ENCODE results near the gene ADCY9.
"Not testable (repeated sequence)": the region's sequence is repeated elsewhere in the genome, so short reads cannot be mapped to it uniquely, and the experiment has no call there.

The ADCY9 gene

DNA sequence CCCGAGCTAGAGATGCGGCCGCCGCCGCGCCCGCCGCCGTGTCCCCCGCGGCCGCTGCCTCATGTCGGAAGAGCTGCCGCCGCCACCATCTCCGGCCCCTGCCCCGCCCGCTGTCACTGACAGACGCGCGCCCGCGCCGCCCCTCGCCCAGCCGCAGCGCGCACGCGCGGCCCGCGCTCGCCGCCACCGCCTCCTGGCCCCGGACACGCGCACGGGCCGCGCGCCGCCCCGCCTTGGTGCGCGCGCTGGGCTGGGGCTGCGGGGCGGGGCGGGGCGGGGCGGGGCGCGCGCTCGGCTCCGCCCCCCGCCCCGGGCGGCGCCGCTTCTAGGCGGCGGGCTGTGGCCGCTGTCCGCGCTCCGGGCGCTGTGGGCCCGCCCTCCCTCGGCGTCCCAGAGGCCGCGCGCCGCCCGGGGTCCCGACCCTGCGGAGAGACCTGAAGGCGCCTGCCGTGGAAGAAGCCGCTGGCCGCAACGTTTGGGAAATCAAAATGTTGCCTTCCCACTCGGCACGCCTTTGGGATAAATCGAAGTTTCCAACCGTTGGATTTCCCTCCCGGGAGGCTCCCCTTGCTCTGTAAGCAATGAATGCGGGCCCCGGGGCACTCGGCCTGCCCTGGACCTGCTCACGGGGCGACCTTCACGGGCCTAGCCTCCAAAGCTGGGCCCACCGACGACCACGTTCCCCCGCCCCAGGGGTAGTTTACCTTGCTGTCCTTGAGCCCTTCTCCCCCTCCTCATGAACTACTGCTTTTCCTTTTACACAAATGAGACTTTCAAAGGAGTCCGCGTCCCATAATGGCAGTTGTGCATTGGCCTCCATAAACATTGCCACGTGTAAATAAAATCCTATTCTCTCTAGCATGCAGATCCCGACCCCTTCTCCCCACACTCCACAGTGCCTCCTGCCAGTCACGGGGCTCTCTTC lies at the start of gene ADCY9:
Gene ADCY9, minus strand, starts transcription at position 118 of the 925 bp plus-strand sequence. CDS start 1,000 bp downstream, outside the sequence.
- DNase-seq (ENCODE audit: low spot score), result peak; percentile 94

- no peak for DNase-seq (ENCODE audit: low spot score)
Measured at GRCh38 chr16:4160658-4161430, 44.6 kb upstream of the ADCY9 start.

GRCh38 chr16:4159726-4160125 lies 43.5 kb upstream of the ADCY9 start:
- DNase-seq (ENCODE audit: low spot score), result no peak

- no peak for DNase-seq (ENCODE audit: low spot score)
Measured at GRCh38 chr16:4158143-4159093, 42.2 kb upstream of the ADCY9 start.

DNA sequence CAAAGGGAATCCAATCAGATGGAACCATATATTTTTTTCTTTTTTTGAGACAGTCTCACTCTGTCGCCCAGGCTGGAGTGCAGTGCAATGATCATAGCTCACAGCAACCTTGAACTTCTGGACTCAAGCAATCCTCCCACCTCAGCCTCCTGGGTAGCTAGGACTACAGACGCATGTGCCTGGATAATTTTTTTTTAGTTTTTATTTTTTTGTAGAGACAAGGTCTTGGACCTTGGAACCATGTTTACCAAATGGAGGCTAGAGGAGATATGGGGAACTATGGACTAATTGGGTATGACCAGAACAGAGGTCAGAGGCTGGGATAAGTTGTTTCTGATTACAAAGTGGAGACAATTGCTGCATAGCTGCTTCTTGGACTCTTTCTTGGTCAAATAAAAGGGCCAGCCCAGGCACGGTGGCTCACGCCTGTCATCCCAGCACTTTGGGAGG lies 41.2 kb upstream of the ADCY9 start:
- DNase-seq (ENCODE audit: low spot score), result no peak

DNA sequence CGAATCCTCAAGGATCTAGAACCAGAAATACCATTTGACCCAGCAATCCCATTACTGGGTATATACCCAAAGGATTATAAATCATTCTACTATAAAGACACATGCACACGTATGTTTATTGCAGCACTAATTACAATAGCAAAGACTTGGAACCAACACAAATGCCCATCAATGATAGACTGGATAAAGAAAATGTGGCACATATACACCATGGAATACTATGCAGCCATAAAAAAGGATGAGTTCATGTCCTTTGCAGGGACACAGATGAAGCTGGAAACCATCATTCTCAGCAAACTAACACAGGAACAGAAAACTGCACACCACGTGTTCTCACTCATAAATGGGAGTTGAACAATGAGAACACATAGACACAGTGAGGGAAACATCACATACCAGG lies 40.3 kb upstream of the ADCY9 start:
- not testable (repeated sequence) for DNase-seq (ENCODE audit: low spot score)

DNA sequence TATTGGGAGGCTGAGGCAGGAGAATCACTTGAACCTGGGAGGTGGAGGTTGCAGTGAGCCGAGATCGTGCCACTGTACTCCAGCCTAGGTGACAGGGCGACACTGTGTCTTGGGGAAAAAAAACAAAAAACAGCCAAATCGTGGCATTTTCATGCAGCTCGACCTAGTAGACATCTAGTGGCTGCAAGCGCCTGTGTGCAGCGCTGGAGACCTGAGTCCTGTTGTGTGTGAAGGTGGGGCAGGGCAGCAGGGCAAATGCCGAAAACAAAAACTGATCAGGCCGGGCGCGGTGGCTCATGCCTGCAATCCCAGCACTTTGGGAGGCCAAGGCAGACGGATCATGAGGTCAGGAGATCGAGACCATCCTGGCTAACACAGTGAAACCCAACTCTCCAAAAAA lies 37.1 kb upstream of the ADCY9 start:
- not testable (repeated sequence) for DNase-seq (ENCODE audit: low spot score)

DNA sequence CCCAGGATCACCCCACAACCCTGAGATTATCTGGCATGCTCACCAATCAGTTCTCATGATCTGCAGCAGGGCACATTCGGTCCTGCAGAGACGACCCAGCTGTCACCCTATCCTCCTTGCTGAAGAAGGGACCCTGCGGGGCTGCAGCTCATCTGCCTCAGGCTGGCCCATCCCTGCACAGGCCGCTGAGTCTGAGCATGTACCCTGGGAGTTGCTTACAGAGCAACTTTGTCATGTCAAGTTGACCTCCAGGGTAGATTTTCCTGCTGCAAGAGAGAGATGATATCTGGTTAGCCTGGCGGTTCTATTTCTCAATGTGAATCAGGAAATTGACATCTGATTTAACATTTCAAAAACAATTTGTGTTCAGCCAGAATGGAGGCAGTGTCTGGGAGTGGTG lies 36.0 kb upstream of the ADCY9 start:
- no peak for DNase-seq (ENCODE audit: low spot score)

DNA sequence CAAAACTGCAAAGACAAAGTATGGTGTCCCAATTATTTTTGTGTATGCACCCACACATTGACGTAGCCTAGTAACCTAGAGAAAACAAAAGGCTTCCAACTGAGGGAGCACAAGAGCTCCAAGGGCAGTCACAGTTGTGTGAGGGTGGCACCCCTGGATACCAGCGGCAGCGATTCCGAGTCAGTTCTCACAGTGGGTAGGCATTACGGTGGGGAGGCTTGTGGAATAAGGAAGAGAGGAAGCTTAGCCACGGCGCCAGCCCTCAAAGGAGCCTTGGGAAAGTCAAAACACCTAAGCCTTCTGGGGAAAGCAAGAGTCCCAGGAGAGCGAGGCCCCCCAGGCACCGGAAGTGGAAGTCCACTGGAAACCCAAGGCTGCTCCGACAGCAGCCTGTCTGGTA lies 31.0 kb upstream of the ADCY9 start:
- DNase-seq (ENCODE audit: low spot score), result no peak

- no peak for DNase-seq (ENCODE audit: low spot score)
Measured at GRCh38 chr16:4142268-4142667, 26.0 kb upstream of the ADCY9 start.

- DNase-seq (ENCODE audit: low spot score), result no peak
Measured at GRCh38 chr16:4141604-4142003, 25.4 kb upstream of the ADCY9 start.

GRCh38 chr16:4140652-4141051 lies 24.4 kb upstream of the ADCY9 start:
- peak; percentile 79 for DNase-seq (ENCODE audit: low spot score)

DNA sequence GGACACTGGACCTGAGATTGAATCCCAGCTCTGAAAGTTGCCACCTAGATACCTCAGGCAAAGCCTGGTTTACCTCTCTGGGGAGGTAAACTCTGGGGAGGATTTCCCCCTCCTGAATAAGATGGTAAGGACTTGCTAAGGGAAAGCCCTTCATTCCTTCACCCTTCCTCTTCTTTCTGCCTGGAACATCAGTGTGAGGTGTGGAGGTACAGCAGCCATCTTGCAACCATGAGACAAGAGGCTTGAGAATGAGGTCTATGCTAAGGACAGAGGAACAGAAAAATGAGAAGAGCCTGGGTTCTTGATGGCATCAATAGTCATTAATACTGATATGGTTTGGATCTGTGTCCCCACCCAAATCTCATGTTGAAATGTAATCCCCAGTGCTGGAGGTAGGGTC lies 23.7 kb upstream of the ADCY9 start:
- DNase-seq (ENCODE audit: low spot score), result no peak

DNA sequence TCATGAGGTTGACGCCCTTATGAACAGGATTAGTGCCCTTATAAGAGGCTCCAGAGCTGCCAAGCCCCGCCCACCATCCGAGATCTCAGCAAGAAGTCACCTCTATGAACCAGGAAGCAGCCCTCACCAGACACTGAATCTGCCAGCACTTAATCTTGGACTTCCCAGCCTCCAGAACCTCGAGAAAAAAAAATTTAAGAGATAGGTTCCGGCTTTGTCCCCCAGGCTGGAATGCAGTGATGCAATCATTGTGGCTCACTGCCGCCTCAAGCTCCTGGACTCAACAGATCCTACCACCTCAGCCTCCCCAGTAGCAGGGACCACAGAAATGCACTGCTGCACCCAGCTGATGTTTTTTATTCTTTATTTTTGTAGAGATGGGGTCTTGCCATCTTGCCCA lies 22.5 kb upstream of the ADCY9 start:
- DNase-seq (ENCODE audit: low spot score), result no peak

DNA sequence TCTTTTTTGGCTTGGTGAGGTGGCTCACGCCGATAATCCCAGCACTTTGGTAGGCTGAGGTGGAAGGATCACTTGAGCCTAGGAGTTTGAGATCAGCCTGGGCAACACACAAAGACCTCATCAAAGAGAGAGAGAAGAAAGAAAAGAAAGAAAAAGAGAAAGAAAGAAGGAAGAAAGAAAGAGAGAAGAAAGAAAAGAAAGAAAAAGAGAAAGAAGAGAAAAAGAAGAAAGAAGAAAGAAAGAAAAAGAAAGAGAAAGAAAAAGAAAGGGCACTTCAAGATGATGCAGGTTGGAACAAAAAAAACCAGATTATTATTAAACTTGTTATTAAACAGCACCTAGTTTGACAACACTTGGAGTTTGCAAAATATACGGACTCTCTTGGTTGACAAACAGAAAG lies 21.2 kb upstream of the ADCY9 start:
- no peak for DNase-seq (ENCODE audit: low spot score)

DNA sequence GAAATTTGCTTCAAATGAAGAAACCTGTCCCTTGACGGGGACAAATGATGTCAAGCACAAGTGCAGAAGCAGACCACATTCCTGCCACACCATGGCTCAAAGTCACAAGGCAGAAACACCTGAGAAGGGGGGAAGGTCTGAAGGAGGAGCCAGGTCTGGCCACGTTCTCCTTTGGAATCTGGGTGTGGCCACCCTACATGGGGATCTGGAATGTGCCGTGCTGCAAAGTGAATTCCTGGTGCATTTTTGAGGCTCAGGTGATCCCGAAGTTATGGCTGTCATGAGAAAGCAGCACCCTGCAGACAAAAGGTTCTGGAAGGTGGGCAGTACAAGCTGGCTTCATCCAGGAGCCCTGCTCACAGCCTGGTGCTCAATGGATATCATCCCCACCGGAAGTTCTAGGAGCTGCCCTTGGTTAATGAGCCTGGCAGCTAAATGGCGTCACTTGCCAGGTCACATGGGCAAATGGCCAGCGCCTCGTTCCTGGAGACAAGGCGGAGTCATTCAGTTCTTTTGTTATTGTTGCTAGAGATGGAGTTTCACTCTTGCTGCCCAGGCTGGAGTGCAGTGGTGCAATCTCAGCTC lies 20.1 kb upstream of the ADCY9 start:
- DNase-seq (ENCODE audit: low spot score), result no peak

DNA sequence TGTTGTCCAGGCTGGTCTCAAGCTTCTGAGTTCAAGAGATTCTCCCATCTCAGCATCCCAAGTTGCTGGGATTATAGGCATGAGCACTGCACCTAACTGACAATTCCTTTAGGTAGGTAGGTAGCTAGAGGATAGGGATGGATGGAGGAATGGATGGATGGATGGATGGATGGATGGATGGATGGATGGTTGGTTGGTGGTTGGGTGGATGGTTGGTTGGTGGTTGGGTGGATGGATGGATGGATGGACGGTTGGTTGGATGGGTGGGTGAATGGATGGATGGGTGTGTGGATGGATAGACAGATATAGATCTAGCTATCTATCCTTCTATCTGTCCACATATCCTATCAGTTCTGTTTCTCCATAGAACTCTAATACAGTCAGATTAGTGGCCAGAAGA lies 19.3 kb upstream of the ADCY9 start:
- no peak for DNase-seq (ENCODE audit: low spot score)

DNA sequence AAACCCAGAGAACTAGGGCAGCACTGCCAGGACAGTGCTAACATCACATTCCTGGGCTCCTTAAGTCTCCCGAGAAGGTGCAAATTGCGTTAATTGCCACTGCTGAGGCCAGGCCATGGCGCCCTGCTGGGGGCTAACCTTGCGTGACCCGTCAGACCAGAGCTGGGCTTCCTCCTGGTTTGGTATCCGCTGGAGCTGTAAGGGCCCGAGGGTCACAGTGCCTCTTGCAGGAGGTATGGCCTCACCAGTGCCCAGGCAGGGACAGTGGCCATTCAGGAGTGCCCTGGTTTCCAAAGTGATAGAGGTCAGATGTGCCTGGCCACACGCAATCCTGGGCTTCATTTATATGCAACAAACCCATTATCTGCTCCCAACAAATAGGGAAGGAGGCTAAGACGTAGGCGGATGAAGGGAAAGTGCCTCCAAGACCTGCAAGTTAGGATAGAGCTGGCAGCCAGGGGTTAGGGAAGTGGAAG lies 17.7 kb upstream of the ADCY9 start:
- no peak for DNase-seq (ENCODE audit: low spot score)

GRCh38 chr16:4131621-4132020 lies 15.4 kb upstream of the ADCY9 start:
- DNase-seq (ENCODE audit: low spot score), result no peak

GRCh38 chr16:4124535-4125294 lies 8.5 kb upstream of the ADCY9 start:
- DNase-seq (ENCODE audit: low spot score), result no peak

Data from COLO829 (cell line).